ENCODE measurements around the gene KRTAP5-1. TPM values are rescaled to one million over a fixed set of nuclear protein-coding genes. Genes with fewer than 3 reads are reported as not detected.

The KRTAP5-1 gene
- total RNA-seq, 1 experiment from 2014 or later, result not detected

- DNase-seq, result peak; percentile 78
- H3K4me1 Mint-ChIP-seq (ENCODE audit: low read depth, unreplicated experiment), result peaks cover under 1% of the 10 kb centered on the region
- peak overlapping the region; percentile 71 for H3K27ac Mint-ChIP-seq (ENCODE audit: unreplicated experiment)
- intact Hi-C loops (cut with micrococcal nuclease; ENCODE audit: unreplicated experiment), result no loop called here
- H3K36me3 Mint-ChIP-seq (ENCODE audit: insufficient read depth, unreplicated experiment), result peaks cover 11% of the 10 kb centered on the region
- H3K4me3 Mint-ChIP-seq (ENCODE audit: low read depth, unreplicated experiment), result peak overlapping the region; percentile 62
- TF ChIP-seq, protein P1, sequence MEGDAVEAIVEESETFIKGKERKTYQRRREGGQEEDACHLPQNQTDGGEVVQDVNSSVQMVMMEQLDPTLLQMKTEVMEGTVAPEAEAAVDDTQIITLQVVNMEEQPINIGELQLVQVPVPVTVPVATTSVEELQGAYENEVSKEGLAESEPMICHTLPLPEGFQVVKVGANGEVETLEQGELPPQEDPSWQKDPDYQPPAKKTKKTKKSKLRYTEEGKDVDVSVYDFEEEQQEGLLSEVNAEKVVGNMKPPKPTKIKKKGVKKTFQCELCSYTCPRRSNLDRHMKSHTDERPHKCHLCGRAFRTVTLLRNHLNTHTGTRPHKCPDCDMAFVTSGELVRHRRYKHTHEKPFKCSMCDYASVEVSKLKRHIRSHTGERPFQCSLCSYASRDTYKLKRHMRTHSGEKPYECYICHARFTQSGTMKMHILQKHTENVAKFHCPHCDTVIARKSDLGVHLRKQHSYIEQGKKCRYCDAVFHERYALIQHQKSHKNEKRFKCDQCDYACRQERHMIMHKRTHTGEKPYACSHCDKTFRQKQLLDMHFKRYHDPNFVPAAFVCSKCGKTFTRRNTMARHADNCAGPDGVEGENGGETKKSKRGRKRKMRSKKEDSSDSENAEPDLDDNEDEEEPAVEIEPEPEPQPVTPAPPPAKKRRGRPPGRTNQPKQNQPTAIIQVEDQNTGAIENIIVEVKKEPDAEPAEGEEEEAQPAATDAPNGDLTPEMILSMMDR (IDR thresholded peaks at IDR 0.05; ENCODE audit: unreplicated experiment), result no peak
- TSS peak; percentile 58 for BruUV-seq (replicated peaks)
- H3K27me3 Mint-ChIP-seq (ENCODE audit: unreplicated experiment), result peaks cover 45% of the 10 kb centered on the region
- CTCF ChIA-PET, result interaction anchor here (0.7 to 1.5 kb wide), 7 partner anchors 10 to 452 kb away, joined by 3 to 8 read pairs (median 4); no protein-coding TSS in a partner anchor
- no peaks in the 10 kb centered on the region for H3K9me3 Mint-ChIP-seq (ENCODE audit: low read depth, unreplicated experiment)
These were observed 36.6 kb downstream of the KRTAP5-1 start for GRCh38 chr11:1548221-1549070.

DNA sequence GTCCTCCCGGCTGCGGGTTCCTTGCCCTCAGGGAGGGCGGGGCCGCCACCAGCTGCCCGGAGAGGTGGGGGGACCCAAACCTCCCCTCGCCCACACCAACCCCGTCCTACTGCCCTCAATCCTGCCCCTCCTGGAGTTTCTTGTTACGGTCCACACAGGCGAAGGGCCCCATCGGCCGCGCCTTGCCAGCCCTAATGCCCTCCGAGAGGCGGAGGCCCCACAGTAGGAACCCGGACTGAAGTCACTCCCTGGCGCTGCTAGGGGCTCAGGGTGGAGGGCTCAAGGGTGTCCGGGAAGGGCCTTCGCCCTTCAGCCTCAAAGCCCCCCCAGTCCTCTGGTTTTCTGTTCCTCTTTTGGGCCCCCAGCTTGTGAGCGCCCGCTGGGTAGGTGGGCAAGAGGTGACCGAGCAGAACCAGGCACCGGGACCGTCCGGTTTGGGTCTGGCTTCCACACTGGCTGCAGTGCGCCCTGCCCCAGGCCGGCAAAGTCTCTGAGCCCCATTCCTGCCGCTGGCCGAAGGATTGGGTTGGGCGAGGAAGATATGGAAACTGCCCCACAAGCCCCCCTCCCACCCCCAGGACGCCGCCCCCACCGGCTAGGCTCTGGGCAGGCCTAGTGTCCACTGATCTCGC, 37.5 kb downstream of the KRTAP5-1 start:
- CTCF ChIA-PET, result interaction anchor here (1.0 to 2.1 kb wide), 5 partner anchors 11 to 287 kb away, joined by 4 to 92 read pairs (median 5); partner anchors contain the start of gene SYT8
- H3K4me3 Mint-ChIP-seq (ENCODE audit: low read depth, unreplicated experiment), result peak overlapping the region; percentile 62
- H3K27ac Mint-ChIP-seq (ENCODE audit: unreplicated experiment), result no peak overlapping the region
- peaks cover 42% of the 10 kb centered on the region for H3K27me3 Mint-ChIP-seq (ENCODE audit: unreplicated experiment)
- no TSS peak for BruUV-seq (replicated peaks)
- peaks cover 11% of the 10 kb centered on the region for H3K36me3 Mint-ChIP-seq (ENCODE audit: insufficient read depth, unreplicated experiment)
- H3K4me1 Mint-ChIP-seq (ENCODE audit: low read depth, unreplicated experiment), result no peaks in the 10 kb centered on the region
- no peak for DNase-seq
- TF ChIP-seq, protein P1 (IDR thresholded peaks at IDR 0.05; ENCODE audit: unreplicated experiment), result no peak
- no peaks in the 10 kb centered on the region for H3K9me3 Mint-ChIP-seq (ENCODE audit: low read depth, unreplicated experiment)
- intact Hi-C loops (cut with micrococcal nuclease; ENCODE audit: unreplicated experiment), result loop anchor here (2.0 kb wide), 1 partner anchor 27 kb away; no protein-coding TSS in a partner anchor

- intact Hi-C loops (cut with micrococcal nuclease; ENCODE audit: unreplicated experiment), result loop anchor here (2.0 kb wide), 1 partner anchor 28 kb away; no protein-coding TSS in a partner anchor
- H3K4me1 Mint-ChIP-seq (ENCODE audit: low read depth, unreplicated experiment), result no peaks in the 10 kb centered on the region
- peak overlapping the region; percentile 62 for H3K4me3 Mint-ChIP-seq (ENCODE audit: low read depth, unreplicated experiment)
These were observed 38.3 kb downstream of the KRTAP5-1 start for GRCh38 chr11:1546536-1547466.

More at GRCh38 chr11:1546536-1547466, 38.3 kb downstream of the KRTAP5-1 start:
- Mint-ChIP-seq H3K9me3 (ENCODE audit: low read depth, unreplicated experiment) (no peaks in the 10 kb centered on the region), H3K27me3 (ENCODE audit: unreplicated experiment) (peaks cover 42% of the 10 kb centered on the region), H3K27ac (ENCODE audit: unreplicated experiment) (no peak overlapping the region), H3K36me3 (ENCODE audit: insufficient read depth, unreplicated experiment) (peaks cover 11% of the 10 kb centered on the region)
- DNase-seq, result peak; percentile 74
- CTCF ChIA-PET, result interaction anchor here (0.5 to 2.1 kb wide), 15 partner anchors 9 to 454 kb away, joined by 3 to 92 read pairs (median 4); partner anchors contain the start of genes DUSP8 and SYT8
- BruUV-seq (replicated peaks), result no TSS peak
- TF ChIP-seq, protein P1 (IDR thresholded peaks at IDR 0.05; ENCODE audit: unreplicated experiment), result peak; percentile 94
